Mucosa of descending colon (tissue), 3 donors: ENCODE measurements around the gene SLC17A3. TPM values are rescaled to one million over a fixed set of nuclear protein-coding genes. Genes with fewer than 3 reads are reported as not detected.
A peak's percentile ranks its signal among the peaks of the same experiment; 100 is the strongest.

Experiments
- ATAC-seq: fragments of 200-7000 bp; cut with Tn5 transposase; one replicate; pipeline ENCODE4 v1.9.1; 2020; ENCODE audit warnings: mild to moderate bottlenecking, moderate library complexity
- DNase-seq, 3 donors: peaks; one replicate each; pipeline ENCODE4 v3.0.0-alpha.2; 2020
- H3K36me3 ChIP-seq: fragments of 200-600 bp; one replicate; pipeline ENCODE4 v1.8.0; 2021; ENCODE audit warnings: low read depth, mild to moderate bottlenecking
- H3K4me1 ChIP-seq: fragments of 200-600 bp; one replicate; pipeline ENCODE4 v1.8.0; 2021; ENCODE audit warnings: low read depth, mild to moderate bottlenecking
- H3K4me3 ChIP-seq: fragments of 200-600 bp; one replicate; pipeline ENCODE4 v1.8.0; 2021; ENCODE audit warnings: mild to moderate bottlenecking
- H3K9me3 ChIP-seq: fragments of 200-600 bp; one replicate; pipeline ENCODE4 v1.8.0; 2021; ENCODE audit warnings: mild to moderate bottlenecking
- CTCF ChIP-seq: fragments of 200-600 bp; IDR thresholded peaks from one replicate; pipeline ENCODE4 v1.8.0; 2022; ENCODE audit warnings: antibody characterized with exemption, mild to moderate bottlenecking
- intact Hi-C, 2 donors: fragments of 100-400 bp; cut with DNase I in 1 of 2; cut with micrococcal nuclease in 1 of 2; formaldehyde crosslinking; loops; one replicate each; pipeline versions ENCODE4 v1.11.0 to v1.11.1; 2022; cut with DNase I, micrococcal nuclease
- total RNA-seq, 3 donors: library from RNA; stranded (reverse); fragmentation: NEBNext Ultra II Directional in 2 of 3; extraction: Animal tissue kit (Norgen Biotek cat#: 25700) in 2 of 3; gene quantifications; one replicate each; pipeline versions ENCODE4 v1.2.1 to v1.2.4, GENCODE V29; 2021 to 2023
- donor health status: DM: no; HTN: no; CAD: no; lungs with moderate emphysema.
- donor health status: DM: no; HTN: no; CAD: no.
- donor health status: DM: no; HTN: yes; CAD: no.

Gene SLC17A3
- total RNA-seq, 3 donors from 2014 or later: not detected

DNA sequence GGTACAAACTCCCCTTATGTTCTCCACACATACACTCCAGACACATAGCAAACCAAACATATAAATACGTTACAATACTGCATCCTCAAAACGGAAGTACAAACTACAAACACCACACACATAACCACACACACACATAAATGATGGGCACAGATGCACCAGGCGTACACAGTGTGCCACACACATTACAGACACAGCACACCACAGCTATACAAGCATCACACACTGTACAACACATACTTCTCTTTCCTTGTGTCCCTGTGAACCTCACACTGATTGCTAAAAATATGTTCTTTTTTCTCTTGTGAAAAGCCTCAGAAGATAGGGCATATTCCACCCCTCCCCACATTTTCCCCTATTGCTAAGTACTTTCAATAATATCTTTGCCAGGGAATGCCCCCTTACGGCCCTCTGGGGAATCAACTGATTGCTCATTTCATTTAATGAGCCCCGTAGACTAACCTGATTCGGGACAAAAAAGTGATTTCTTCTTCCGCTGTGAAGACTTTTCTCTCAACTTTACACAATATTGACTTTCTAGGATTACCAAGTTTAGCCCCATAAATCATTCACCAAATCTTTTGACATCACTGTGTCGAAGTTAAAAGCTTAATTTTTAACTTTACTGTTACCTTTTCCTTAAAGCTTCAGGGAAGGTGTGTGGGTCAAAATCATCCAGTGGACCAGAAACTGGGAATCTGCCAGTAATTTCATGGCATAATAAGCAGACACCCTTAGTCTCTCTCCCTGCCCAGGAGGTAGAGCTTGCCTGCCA lies 42.3 kb downstream of the SLC17A3 start, which contains the start of gene SLC17A1:
Gene SLC17A1, minus strand, starts transcription at position 521 of the 775 bp plus-strand sequence. CDS start 1,495 bp downstream, outside the sequence.
- H3K36me3 ChIP-seq: no peaks in the 10 kb centered on the region
- ATAC-seq (peak; percentile 60), DNase-seq (no peak)
- no peaks in the 10 kb centered on the region for H3K9me3 ChIP-seq
- no peaks in the 10 kb centered on the region for H3K4me1 ChIP-seq
- intact Hi-C loops: no loop called here
- TF ChIP-seq CTCF: no peak
- H3K4me3 ChIP-seq: no peak within 1 kb of the TSS

GRCh38 chr6:25830458-25830857 lies 43.6 kb downstream of the SLC17A3 start:
- intact Hi-C loops: no loop called here
- TF ChIP-seq CTCF: no peak
- no peaks in the 10 kb centered on the region for H3K36me3 ChIP-seq
- ATAC-seq (no peak), DNase-seq (no peak)
- no peaks in the 10 kb centered on the region for H3K9me3 ChIP-seq
- H3K4me3 ChIP-seq: no peak overlapping the region
- H3K4me1 ChIP-seq: no peaks in the 10 kb centered on the region

DNA sequence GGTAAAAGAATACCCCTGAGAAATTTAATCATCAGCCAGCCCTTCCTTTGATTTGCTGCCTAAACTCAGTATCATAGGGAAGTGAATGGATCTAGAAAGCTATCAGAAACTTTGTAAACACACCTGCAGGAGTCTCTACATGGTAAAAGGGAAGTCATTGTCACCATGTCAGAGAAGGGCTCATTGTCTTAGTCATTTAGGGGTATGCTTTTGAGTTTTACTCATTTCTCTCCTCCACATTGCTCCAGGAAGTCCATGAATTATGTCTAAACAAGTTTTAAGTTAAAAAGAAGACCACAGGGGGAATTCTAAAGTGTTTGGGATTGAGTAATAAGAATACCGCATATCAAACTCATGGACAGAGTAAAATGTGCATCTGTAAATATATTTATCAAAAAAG lies 44.7 kb downstream of the SLC17A3 start:
- TF ChIP-seq CTCF: no peak
- ATAC-seq: no peak
- DNase-seq: no peak
- intact Hi-C loops: no loop called here
- Histone ChIP-seq H3K4me3 (no peak overlapping the region), H3K4me1 (no peaks in the 10 kb centered on the region), H3K36me3 (no peaks in the 10 kb centered on the region), H3K9me3 (no peaks in the 10 kb centered on the region)

DNA sequence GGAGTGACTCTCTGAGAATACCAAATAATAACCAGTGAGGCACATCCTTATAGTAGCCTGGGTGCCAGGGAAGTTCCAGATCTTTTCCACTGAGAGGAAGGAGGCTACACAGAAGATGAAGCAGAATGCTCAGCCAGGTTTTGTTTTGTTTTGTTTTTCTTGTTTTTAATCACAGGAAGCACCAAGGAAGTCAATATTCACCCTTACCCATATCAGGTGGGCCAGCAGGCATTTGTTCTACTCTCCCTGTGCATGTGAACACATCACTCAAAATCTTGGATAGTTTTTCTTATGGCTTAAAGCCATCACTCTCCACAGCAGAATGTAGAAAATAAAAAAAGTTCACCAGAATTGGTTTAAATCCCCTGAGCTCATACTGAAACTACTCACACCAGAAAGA lies 52.7 kb downstream of the SLC17A3 start:
- intact Hi-C loops: no loop called here
- ATAC-seq (no peak), DNase-seq (no peak)
- Histone ChIP-seq H3K9me3 (no peaks in the 10 kb centered on the region), H3K4me1 (no peaks in the 10 kb centered on the region), H3K4me3 (no peak overlapping the region), H3K36me3 (no peaks in the 10 kb centered on the region)
- no peak for TF ChIP-seq CTCF

GRCh38 chr6:25816252-25816651 lies 57.8 kb downstream of the SLC17A3 start:
- TF ChIP-seq CTCF: no peak
- no peaks in the 10 kb centered on the region for H3K36me3 ChIP-seq
- ATAC-seq (no peak), DNase-seq (no peak)
- H3K4me3 ChIP-seq: no peak overlapping the region
- no peaks in the 10 kb centered on the region for H3K9me3 ChIP-seq
- H3K4me1 ChIP-seq: no peaks in the 10 kb centered on the region
- intact Hi-C loops: no loop called here
